HG03095 (cell line): Measurements from ENCODE around the gene KRT9.
"Not testable (repeated sequence)": the region's sequence is repeated elsewhere in the genome, so short reads cannot be mapped to it uniquely, and the experiment has no call there.

Experiments
- ATAC-seq: cut with Tn5 transposase; IDR thresholded peaks from one replicate; pipeline ENCODE4 v1.9.1; 2021; ENCODE audit warnings: moderate library complexity; ENCODE audit not compliant: unreplicated experiment

KRT9 gene

DNA sequence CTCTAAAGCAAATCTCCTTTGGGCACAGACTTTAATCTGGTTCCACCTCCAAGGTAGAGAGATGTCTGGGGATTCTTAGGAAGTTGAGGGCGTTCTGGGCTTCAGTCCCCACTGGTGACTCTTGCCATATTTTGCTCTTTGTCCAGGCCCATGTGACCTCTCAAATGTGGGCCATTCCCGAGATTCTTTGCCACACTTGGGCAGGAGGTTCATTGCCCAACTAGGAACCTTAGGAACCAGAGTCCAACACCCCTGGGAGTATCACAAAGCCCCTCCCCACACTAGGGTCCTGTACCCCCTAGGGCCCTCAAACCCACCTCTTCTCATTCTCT, 8.4 kb upstream of the KRT9 start:
- no peak for ATAC-seq

DNA sequence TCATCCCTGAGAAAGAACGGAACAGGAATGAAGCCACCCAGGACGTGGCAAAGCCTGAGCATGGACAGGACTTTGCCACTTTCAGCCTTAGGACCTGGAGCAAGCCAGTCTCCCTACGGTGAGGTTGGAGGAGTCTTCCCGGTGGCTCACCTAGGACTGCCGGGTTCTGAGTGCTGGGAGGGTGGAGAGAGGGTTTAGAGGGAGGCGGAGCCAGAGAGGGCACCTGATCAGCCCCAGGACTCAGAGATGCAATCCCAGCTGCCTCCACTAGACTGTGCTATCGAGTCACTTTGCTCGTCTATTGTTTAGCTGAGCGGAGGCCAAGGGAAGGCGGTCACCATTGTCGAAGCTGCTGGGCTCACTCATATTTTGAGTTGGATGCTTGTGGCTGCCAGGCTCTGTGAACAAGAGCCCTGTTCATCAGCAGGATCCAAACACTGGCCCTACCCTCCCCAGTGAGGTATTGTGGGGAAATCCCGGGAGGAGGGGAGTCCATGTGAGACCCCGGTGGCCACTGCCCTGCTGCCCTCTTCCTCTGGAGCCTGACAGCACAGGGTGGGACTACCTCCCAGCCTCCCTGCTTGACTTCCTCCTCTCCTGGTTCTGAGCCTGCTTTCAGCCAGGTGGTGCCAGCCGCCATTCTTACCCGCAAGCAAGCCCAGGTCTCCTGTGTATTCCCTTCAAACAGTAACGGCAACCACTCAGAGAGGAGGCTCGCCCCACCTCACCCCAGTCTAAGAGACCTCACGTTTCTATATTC, 7.8 kb upstream of the KRT9 start:
- no peak for ATAC-seq

DNA sequence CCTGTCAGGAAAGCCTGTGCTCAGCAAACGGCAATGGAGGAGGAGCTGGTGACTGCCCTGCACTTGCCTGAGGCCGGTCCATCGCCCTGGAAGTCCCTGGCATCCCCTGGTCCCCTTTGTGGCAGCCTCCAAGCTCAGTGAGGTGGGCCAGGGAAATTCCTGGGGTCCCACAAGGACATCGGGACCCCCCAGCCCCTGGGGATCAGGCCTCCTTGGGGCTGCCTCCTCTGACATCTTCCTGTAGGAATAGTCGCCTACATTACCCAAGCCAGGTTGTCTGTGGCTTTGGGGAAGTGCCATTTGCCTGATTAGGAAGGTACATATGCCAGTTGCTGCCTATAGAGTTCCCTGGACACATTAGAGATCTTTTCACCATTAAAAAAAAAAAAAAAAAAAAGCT, 7.1 kb upstream of the KRT9 start:
- ATAC-seq: no peak

DNA sequence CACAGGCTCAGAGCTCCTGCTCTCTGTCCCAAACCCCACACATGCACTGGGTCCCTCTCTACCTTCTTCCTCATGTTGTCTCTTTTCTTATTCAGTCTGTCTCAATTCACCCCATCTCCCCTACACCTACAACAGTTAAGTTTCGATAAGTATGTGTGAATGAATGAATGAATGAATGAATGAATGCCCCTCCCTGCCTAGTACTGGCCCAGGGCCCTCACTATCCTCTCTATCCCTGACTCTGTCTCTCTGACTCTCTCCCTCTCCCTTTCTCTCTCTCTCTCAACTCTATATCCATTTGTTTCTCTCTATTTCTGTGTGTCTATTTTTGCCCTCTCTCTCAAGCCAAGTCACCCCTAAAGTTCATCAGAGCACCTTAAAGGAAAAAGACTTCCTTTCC, 6.7 kb upstream of the KRT9 start:
- ATAC-seq: no peak

DNA sequence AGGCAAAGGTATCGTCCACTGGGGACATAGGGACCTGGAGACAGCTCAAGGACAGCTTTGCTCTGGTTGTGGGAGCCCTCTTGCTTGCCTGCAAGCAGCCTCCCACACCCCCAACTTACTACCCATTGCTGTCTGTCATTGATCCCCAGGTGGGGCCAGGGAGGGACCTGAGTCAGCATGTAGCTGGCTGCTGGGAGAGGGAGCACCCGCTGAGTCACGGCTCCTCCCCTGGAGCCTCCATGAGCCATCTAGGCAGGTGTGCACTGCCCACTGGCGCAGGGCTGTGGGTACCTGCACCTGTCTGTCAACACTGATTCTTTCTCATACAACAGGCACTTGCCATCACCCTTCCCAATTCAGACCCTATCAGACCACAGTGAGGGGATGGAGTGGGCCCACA, 4.9 kb upstream of the KRT9 start:
- ATAC-seq: not testable (repeated sequence)

DNA sequence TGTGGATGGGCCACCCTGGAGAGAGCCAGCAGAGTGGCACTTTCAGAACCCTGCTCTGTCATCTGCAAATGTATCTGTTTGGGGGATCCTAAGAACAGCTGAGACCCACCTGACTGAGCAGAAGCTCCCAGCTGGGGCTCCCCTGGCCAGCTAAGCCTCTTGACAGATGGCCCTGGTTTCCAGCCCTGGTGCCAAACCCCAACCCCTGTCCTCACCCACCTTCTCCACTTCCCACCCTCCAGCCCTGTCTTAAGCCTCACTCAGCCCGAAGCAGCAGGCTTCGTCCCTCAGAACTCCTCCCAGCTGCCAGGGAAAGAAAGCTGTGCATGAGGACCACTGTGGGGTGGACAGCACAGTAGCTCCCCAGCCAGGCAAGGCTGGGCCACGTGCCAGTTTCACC, 3.5 kb upstream of the KRT9 start:
- ATAC-seq: no peak

DNA sequence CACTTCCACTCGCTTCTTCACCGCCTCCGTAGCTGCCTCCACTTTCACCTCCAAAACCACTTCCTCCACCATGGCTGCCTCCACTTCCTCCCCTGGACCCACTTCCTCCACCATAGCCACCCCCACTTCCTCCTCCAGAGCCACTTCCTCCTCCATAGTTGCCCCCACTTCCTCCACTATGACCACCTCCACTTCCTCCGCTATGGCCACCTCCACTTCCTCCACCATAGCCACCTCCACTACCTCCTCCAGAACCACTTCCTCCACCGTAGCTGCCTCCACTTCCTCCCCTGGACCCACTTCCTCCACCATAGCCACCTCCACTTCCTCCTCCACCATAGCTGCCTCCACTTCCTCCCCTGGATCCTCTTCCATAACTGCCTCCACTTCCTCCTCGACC, 4.5 kb downstream of the KRT9 start:
- ATAC-seq: no peak

DNA sequence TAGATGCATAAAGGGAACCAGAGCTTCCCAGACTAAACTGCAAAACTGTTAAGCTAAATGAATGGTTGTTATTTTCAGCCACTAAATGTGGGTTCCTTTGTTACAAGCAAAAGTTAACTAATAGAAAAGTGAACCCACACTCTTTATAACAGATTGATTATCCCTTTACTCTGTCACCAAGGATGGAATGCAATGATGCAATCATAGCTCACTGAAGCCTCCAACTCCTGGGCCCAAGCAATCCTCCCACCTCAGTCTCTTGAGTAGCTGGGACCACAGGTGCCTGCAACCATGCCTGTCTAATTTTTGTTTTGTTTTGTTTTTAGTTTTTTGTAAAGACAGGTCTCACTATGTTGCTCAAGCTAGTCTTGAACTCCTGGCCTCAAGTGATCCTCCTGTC, 6.5 kb downstream of the KRT9 start:
- ATAC-seq: no peak

DNA sequence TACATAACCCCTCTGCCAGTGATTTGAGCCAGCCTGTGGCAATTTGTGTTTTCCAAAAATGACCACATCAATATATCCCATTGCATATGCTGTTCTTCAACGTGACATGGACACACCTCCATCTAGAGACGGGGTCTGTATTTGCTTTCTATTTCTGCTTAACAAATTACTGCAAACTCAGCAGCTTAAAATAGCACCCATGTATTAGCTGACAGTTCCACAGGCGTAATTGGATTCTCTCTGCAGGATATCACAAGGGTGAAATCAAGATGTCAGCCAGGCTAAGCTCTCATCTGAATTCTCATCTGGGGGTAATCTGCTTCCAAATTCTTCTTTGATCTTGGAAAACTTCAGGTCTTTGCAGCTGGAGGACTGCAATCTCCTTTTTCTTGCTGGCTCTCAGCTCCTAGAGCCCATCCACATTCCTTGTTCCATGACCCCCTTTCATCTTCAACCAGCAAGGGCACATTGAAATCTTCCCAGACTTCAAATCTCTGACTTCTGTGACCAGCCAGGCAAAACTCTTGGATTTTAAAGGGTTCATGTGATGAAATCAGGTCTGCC, 8.2 kb downstream of the KRT9 start:
- no peak for ATAC-seq

DNA sequence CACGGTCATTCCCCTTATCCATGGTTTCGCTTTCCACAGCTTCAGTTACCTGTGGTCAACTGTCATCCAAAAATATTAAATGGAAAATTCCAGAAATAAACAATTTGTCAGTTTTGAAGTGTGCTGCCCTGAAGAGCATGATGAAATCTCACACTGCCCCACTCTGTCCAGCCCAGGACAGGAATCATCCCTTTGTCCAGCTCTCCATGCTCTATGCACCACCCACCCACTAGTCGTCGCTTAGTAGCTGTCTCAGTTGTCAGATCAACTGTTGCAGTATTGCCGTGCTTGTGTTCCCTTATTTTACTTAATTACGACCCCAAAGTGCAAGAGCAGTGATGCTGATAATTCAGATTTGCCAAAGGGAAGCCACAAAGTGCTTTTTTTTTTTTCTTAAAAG, 10.3 kb downstream of the KRT9 start:
- ATAC-seq: no peak

DNA sequence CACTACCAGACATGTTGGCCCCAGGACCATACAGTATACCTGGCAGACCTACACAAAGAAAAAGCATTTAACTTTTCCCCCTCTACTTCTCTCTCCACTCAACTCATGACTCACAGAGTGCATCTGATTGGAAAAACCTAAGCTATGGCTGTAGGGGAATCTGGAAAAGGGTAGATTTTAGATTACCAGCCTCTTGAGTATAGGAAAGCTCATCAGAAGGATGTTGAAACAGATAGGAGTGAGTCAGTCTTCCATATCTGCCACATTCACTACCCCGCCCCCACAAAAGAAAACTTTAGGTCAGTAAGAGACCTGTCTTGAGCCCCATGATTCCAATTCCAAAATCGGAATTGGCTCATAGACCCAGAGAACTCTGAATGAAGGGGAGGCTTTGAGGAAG, 12.3 kb downstream of the KRT9 start:
- no peak for ATAC-seq

DNA sequence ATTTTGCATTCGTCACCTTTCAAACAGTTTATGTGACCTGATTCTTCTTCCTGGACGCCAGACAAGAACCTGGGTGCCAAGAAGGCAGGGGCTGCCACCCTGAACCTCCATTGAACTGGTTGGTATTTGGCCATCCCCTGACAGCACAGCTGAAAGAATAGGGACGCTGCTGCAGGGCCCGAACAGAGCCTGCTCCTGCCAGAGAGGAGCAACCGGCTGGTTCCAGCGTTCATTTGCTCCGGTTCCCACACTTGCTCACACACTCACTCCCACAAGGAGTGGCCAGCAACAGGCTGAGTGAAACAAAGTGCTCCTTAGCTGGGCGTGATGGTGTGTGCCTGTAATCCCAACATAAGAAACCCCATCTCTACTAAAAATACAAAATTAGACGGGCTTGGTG, 14.9 kb downstream of the KRT9 start:
- ATAC-seq: no peak

DNA sequence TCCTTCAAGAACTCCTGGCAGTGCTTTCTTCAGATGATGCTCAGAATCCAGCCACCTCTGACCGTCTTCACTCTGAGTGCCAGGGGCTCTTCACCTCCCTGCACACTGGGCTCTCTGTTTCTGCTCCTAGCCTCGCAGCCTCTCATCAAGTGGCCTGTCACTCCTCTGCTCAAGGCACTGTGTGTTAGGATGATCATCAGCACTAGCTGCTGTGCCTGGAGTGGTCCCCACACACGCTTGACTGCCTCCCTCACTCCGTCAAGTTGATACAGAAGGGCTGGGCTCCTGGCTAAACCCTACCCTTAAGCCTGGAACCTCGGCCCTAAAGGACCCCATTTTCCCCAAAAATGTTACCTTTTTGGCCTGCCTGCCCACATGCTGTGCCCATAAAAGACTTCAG, 15.6 kb downstream of the KRT9 start:
- no peak for ATAC-seq

DNA sequence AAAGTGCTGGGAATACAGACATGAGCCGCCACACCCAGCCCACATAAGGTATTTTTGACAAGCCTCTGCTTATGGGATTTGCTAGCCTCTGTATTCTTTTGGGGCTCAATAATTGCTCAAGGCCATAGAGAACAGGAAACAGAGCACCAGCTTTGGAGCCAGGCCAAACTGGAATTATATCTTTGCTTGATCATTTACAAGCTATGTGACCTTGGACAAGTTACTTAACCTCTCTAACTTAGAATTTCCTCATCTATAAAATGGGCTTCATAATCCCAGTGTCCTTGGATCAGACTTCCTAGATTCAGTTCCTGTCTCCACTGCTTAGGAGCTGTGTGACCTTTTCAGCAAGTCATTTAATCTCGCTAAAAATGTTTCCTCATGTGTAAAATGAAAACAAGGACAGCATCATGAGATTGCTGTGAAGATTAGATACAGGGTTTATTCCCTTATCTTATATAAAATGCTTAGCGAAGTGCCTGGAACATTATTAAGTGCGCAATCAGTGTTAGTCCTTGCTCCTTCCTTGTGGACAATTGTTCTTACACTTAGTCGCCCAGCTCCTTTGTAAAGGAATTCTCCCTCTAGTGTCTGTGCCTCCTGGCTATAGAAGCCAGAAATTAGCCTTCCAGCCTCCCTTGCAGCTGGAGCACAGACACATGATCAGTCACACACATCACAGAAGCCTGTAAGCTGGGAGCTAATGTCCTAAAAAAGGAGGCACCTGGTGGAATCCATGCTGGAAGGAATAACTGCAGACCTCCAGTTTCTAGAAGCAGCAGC, 16.6 kb downstream of the KRT9 start:
- no peak for ATAC-seq

DNA sequence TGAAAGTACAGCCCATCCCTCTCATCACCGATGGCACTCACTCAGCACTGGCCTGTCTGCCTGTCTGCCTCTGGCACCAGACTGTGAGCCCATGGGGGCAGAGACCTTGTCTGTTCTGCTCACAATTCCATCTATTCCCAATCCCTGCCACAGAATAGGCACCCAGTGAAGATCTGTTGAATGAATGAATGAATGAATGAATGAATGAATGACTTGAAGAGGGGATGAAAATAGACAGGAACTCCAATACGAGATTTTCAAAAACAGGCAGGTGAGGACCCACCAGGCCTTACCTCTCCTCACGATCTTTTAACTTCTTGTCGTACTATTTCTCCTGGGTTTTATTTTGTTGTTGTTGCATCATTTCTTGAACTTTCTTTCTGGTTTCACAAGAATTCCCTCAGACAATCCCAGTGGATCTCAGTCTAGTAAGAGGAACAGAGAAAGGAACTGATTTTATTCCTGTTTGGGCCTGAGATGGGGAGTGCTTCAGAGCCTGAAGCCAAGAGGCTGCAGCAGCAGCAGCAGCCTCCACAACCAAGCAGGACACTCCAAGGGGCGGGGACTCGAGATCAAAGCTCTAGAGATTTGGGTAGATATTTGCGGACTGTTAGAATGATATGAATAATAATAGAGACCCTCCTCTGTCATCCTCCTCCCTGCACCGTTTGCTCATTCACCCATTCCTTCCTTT, 17.7 kb downstream of the KRT9 start:
- ATAC-seq: no peak

DNA sequence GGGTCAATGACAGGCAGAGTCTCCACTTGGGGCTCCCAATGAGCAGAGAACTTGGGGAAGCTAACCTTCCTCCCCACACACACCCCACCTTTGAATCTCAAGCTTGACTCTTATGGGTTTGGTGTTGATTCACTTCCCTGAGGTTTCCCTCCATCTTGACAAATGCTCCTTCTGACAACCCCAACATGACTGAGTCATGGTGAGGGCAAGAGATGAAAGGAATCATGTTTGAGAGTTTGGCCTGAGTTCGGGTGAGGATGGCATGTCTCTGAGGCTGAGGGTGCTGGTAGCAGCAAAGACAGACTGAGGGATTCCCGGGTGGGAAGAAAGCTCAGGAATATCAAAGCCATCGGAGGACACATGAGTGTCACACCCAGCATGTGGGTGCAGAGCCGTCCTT, 18.7 kb downstream of the KRT9 start:
- ATAC-seq: no peak

DNA sequence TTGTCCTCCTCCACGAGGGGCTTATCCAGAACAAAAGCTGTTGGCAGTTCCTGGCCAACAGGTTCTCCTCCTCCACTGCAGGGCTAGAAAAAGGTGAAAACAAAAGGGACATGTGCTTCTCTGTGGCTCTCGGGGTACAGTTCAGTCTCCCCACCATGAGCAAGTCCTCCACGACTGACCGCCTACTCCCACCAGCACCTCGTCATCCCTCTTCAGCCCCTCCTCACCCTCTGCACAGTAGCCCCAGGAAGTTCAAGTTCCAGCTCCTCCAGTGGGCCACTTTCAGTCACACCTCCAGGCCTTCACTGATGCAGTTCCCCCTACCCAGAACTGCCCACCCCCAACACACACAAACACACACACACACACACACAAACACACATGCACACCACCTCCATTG, 19.4 kb downstream of the KRT9 start:
- ATAC-seq: no peak

DNA sequence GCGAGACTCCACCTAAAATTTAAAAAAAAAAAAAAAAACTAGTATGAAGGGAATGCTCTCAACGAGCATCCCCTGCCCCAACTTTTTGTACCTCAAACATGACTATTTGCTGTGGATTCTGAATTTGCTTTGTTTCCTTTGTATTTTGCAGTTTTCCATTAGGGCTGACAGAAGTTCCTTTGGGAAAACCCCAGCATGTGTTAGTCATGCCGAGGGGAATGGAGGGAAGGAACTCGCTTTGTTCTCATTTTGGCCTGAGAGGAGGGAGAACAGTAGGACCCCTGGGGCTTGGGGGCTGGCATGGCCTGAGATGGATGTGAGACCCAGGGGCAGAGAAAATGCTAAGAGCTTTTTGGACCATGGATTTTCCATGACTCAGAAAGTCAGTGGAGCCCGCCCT, 20.5 kb downstream of the KRT9 start:
- ATAC-seq: no peak

DNA sequence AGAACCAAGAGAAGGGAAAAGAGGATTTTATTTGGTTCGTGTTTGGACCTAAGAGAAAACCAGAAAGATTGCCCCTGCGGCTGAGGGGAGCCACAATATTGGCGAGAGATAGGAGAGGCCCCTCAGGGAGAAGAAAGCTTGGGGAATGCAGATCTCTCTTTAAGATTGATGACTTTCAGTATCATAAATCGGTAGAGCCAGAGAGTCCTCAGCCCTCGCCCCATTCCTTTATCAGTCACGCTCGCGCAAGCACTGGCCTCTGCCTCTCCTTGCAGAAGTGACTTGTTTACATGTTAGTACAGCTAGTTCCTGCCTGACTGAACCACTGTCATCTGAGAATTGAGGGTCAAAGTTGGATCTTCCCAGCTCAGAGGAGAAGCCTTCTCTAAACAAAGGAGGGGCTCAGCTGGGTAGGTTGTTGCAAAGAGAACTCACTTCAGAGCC, 22.2 kb downstream of the KRT9 start:
- ATAC-seq: no peak

DNA sequence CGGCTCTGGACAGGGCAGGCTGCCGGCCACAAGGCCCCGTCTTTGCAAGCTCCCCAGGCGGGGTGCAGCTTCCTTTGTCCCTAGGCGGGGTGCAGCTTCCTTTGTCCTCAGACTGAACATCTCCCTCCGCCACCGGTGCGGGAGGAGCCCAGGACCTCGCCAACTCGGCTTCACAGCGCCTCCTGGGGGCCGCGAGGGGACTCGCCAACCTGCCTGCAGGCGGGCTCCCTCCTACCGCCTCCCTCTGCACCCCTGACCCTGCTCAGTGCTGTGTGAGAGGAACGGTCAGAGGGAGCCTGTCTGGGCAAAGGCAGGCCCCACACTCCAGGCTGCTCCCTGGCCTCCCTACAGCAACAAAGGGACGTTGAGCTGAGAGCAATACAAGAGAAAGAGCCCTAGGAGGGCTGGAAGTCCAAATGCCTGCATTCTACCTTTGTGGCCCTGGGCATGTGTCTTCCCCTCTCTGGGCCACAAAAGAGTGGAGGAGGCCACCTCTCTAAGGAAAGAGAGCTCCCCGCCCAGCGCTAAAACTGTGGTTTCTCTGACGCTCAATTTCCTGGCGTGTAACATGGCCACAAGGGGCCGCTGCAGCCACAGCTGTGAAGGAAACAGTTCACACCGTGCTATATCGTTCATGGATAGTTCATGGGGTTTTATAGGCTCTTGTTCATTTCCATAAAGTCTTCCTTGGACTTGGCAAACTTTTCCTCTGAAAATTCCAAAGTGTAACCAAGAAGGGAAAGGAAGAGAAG, 22.8 kb downstream of the KRT9 start:
- no peak for ATAC-seq
